ENCODE data around the gene ZNF143.

The ZNF143 gene

GRCh38 chr11:9550191-9550628 lies 89.4 kb downstream of the ZNF143 start:
- DNase-seq: no peak

GRCh38 chr11:9561279-9561982 lies 100.6 kb downstream of the ZNF143 start:
- DNase-seq: no peak

- DNase-seq: no peak
Observed at GRCh38 chr11:9562716-9563115, 101.9 kb downstream of the ZNF143 start.

- no peak for DNase-seq
Observed at GRCh38 chr11:9563196-9563730, 102.5 kb downstream of the ZNF143 start.

- DNase-seq: peak; percentile 98
Observed at GRCh38 chr11:9565822-9566560, 105.2 kb downstream of the ZNF143 start.

- DNase-seq: no peak
Observed at GRCh38 chr11:9566561-9567063, 105.8 kb downstream of the ZNF143 start.

GRCh38 chr11:9567401-9567800 lies 106.6 kb downstream of the ZNF143 start:
- DNase-seq: no peak

GRCh38 chr11:9568161-9568853 lies 107.5 kb downstream of the ZNF143 start:
- no peak for DNase-seq

GRCh38 chr11:9568854-9569587 lies 108.2 kb downstream of the ZNF143 start:
- DNase-seq: peak; percentile 82

- peak; percentile 20 for DNase-seq
Observed at GRCh38 chr11:9569588-9570164, 108.9 kb downstream of the ZNF143 start.

- no peak for DNase-seq
Observed at GRCh38 chr11:9570313-9571025, 109.7 kb downstream of the ZNF143 start.

- DNase-seq: no peak
Observed at GRCh38 chr11:9571071-9571762, 110.4 kb downstream of the ZNF143 start.

GRCh38 chr11:9571763-9572115 lies 110.9 kb downstream of the ZNF143 start:
- no peak for DNase-seq

GRCh38 chr11:9573052-9573774 lies 112.4 kb downstream of the ZNF143 start, which contains the start of gene WEE1:
Gene WEE1, plus strand, starts transcription at chr11:9573670. Its CDS starts 264 bp downstream, at chr11:9573934.
- DNase-seq: peak; percentile 97

- DNase-seq: no peak
Observed at GRCh38 chr11:9573775-9574621, 113.2 kb downstream of the ZNF143 start.

- no peak for DNase-seq
Observed at GRCh38 chr11:9574622-9575259, 113.9 kb downstream of the ZNF143 start.

GRCh38 chr11:9575260-9576240 lies 114.7 kb downstream of the ZNF143 start:
- peak; percentile 73 for DNase-seq
